ENCODE results near the gene ACTN4. TPM values are rescaled to one million over a fixed set of nuclear protein-coding genes. Genes with fewer than 3 reads are reported as not detected.

Gene ACTN4
- total and polyA plus RNA-seq, 2 experiments from 2014 or later: 68.9 to 427 TPM

DNA sequence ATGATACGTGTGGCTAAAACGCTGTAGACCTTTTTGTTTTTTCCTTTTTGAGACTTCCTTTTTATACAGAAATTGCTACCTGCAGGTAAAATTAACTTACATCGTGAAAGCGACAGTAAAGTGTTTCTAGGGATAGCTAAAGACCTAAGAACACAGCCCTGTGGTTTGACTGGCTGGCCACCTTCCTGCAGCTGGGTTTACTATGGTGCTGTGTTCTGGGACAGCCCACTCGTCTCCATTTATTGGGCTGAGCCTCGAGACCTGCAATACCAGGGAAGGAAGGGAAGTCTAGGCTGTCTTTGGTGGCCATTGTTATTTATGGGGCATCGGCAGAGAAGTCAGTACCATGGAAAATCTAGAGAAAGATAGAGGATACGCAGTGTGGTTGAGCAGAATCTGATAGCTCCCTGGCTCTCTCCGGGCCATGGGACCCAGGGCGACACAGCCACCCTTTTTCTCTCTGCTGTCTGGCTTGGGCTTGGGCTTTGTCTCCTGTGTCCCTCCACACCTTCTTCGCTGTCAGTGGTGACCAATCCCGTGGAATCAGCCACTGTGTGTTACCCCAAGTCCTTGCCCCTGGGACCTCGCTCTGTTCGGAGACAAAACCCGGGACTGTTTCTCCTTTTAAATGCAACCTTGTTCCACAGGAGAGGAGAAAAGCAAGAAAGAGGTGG lies 30.9 kb downstream of the ACTN4 start (continued):
- TF ChIP-seq, protein P1, sequence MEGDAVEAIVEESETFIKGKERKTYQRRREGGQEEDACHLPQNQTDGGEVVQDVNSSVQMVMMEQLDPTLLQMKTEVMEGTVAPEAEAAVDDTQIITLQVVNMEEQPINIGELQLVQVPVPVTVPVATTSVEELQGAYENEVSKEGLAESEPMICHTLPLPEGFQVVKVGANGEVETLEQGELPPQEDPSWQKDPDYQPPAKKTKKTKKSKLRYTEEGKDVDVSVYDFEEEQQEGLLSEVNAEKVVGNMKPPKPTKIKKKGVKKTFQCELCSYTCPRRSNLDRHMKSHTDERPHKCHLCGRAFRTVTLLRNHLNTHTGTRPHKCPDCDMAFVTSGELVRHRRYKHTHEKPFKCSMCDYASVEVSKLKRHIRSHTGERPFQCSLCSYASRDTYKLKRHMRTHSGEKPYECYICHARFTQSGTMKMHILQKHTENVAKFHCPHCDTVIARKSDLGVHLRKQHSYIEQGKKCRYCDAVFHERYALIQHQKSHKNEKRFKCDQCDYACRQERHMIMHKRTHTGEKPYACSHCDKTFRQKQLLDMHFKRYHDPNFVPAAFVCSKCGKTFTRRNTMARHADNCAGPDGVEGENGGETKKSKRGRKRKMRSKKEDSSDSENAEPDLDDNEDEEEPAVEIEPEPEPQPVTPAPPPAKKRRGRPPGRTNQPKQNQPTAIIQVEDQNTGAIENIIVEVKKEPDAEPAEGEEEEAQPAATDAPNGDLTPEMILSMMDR (conservative IDR thresholded peaks at IDR 0.05; ENCODE audit: low read depth in 2 of 2): no peak
- TF ChIP-seq, protein P2, sequence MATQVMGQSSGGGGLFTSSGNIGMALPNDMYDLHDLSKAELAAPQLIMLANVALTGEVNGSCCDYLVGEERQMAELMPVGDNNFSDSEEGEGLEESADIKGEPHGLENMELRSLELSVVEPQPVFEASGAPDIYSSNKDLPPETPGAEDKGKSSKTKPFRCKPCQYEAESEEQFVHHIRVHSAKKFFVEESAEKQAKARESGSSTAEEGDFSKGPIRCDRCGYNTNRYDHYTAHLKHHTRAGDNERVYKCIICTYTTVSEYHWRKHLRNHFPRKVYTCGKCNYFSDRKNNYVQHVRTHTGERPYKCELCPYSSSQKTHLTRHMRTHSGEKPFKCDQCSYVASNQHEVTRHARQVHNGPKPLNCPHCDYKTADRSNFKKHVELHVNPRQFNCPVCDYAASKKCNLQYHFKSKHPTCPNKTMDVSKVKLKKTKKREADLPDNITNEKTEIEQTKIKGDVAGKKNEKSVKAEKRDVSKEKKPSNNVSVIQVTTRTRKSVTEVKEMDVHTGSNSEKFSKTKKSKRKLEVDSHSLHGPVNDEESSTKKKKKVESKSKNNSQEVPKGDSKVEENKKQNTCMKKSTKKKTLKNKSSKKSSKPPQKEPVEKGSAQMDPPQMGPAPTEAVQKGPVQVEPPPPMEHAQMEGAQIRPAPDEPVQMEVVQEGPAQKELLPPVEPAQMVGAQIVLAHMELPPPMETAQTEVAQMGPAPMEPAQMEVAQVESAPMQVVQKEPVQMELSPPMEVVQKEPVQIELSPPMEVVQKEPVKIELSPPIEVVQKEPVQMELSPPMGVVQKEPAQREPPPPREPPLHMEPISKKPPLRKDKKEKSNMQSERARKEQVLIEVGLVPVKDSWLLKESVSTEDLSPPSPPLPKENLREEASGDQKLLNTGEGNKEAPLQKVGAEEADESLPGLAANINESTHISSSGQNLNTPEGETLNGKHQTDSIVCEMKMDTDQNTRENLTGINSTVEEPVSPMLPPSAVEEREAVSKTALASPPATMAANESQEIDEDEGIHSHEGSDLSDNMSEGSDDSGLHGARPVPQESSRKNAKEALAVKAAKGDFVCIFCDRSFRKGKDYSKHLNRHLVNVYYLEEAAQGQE (IDR thresholded peaks at IDR 0.05; ENCODE audit: unreplicated experiment): no peak
- no peak for TF ChIP-seq EZH2 (IDR thresholded peaks at IDR 0.05; ENCODE audit: low read depth, unreplicated experiment)

DNA sequence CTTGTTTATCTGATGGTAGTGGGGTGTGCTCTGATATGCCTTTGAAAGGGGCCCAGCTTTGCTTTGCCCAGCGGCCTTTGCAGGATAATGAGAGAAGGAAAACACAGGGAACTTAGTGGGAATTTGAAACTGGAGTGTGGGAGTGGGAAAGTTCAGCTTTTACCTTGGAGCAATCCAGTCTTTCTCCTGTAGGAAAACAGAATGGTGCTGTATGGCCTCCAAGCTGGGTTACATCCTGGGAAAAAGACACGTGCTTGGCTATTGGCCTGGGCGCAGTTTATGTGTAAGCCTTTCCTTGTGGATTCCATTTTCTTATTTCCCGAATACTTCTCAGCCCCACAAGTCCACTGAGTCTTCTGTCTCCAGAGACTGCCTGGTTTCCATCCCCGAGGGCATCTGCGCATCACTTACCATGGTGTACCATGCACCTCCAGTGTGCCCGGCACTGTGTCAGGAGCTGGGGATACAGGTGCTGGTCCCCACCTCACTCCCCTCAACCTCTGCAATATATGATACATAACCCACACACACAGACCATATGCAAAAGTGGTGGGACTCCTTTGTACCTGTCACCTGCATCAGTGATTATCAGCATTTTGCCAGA lies 31.5 kb downstream of the ACTN4 start:
- Mint-ChIP-seq H3K27me3 (ENCODE audit: insufficient read depth, low read depth, poor library complexity) (peaks cover 10% of the 10 kb centered on the region), H3K9me3 (peaks cover 5% of the 10 kb centered on the region; the same call in 1 of the 3 replicates), H3K27ac (peak overlapping the region; percentile 69), H3K36me3 (ENCODE audit: low read depth) (peaks cover 35% of the 10 kb centered on the region), H3K4me3 (no peak overlapping the region), H3K4me1 (peaks cover 69% of the 10 kb centered on the region)
- ATAC-seq (no peak), DNase-seq (ENCODE audit: low spot score) (no peak)
- no peaks in the 10 kb centered on the region; the same call in 1 of the 2 replicates for H3K36me3 ChIP-seq (ENCODE audit: insufficient read depth)
- H3K9me2 ChIP-seq (ENCODE audit: insufficient read depth): no peaks in the 10 kb centered on the region
- peaks cover 48% of the 10 kb centered on the region for H3K4me1 ChIP-seq (ENCODE audit: insufficient read depth)
- no peak for TF ChIP-seq EZH2 (IDR thresholded peaks at IDR 0.05; ENCODE audit: low read depth, unreplicated experiment)
- no peak for TF ChIP-seq ZNF331 (CRISPR knock-in tag; IDR thresholded peaks at IDR 0.05; ENCODE audit: low read depth)
- no peak for TF ChIP-seq JUNB (IDR thresholded peaks at IDR 0.05; ENCODE audit: unreplicated experiment)
- TF ChIP-seq NANOG (IDR thresholded peaks at IDR 0.05; ENCODE audit: borderline replicate concordance): no peak
- TF ChIP-seq, protein P1 (conservative IDR thresholded peaks at IDR 0.05; ENCODE audit: low read depth in 2 of 2): no peak
- no peak for TF ChIP-seq POLR2AphosphoS5 (IDR thresholded peaks at IDR 0.05; ENCODE audit: low read depth)
- no peak for TF ChIP-seq ZNF114 (CRISPR knock-in tag; IDR thresholded peaks at IDR 0.05)
- TF ChIP-seq CREB1 (CRISPR knock-in tag; IDR thresholded peaks at IDR 0.05; ENCODE audit: low read depth): no peak
- H3K4me2 ChIP-seq: no peak overlapping the region
- H4K20me1 ChIP-seq (replicated peaks; ENCODE audit: insufficient read depth): peaks cover 10% of the 10 kb centered on the region; the same call in 1 of the 2 replicates
- peak overlapping the region; percentile 86 for H3K27ac ChIP-seq (ENCODE audit: low read depth)
- H2AFZ ChIP-seq: no peak overlapping the region
- no peaks in the 10 kb centered on the region for H3K27me3 ChIP-seq (ENCODE audit: insufficient read depth)
- H3F3A ChIP-seq (replicated peaks; ENCODE audit: low read depth): peaks cover 11% of the 10 kb centered on the region; the same call in 1 of the 2 replicates
- H3K4me3 ChIP-seq: no peak overlapping the region
- peaks cover 98% of the 10 kb centered on the region for H3K79me2 ChIP-seq (replicated peaks; ENCODE audit: insufficient read depth)

All from GM23338 (cell line).